ENCODE data around the gene CUX1.

DNA sequence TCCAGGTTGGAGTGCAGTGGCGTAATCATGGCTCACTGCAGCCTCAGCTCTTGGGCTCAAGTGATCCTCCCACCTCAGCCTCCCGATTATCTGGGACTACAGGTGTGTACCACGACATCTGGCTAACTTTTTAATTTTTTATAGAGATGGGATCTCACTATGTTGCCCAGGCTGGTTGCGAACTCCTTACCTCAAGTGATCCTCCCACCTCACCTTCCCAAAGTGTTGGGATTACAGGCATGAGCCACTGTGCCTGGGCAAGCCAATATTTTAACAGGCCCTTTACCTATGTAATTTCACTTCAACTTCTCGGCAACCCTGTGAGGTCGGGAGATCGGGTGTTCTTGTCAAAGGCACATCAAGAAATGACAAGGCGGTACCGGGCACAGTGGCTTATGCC lies 146.3 kb downstream of the CUX1 start:
- TF ChIP-seq, protein P1, sequence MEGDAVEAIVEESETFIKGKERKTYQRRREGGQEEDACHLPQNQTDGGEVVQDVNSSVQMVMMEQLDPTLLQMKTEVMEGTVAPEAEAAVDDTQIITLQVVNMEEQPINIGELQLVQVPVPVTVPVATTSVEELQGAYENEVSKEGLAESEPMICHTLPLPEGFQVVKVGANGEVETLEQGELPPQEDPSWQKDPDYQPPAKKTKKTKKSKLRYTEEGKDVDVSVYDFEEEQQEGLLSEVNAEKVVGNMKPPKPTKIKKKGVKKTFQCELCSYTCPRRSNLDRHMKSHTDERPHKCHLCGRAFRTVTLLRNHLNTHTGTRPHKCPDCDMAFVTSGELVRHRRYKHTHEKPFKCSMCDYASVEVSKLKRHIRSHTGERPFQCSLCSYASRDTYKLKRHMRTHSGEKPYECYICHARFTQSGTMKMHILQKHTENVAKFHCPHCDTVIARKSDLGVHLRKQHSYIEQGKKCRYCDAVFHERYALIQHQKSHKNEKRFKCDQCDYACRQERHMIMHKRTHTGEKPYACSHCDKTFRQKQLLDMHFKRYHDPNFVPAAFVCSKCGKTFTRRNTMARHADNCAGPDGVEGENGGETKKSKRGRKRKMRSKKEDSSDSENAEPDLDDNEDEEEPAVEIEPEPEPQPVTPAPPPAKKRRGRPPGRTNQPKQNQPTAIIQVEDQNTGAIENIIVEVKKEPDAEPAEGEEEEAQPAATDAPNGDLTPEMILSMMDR (IDR thresholded peaks at IDR 0.05), result no peak
- no peak for TF ChIP-seq POLR2A (IDR thresholded peaks at IDR 0.05)

Measured in body of pancreas (tissue), 4 donors.